HUDEP-2 (cell line): ENCODE data around the gene PTCRA.
A peak's percentile ranks its signal among the peaks of the same experiment; 100 is the strongest.

Experiments used
- DNase-seq, 76 experiments: peaks; one replicate each; lab custom pipeline; 2025; ENCODE audit not compliant: unreplicated experiment in 76 of 76; lab: John Stamatoyannopoulos, UW

Gene PTCRA

DNA sequence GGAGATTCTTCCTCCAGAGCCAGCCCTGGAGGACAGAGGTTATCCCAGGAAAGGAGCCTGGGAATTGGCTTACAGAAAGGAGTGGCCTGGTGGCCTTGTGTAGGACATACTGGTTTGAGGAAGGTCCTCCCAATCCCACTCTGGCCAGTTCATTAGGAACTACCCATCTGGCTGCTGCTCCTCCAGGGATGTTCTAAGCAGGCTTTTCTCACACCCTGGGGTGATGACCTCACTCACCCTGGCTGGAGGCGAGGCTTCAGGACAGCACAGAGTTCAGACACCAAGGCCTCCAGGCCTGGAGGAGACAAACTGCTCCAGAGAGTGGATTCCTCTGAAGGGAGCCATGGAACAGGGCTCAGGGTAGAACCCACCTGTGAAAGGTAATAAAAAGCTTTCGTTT lies 53.6 kb downstream of the PTCRA start:
- DNase-seq, result no peak

DNA sequence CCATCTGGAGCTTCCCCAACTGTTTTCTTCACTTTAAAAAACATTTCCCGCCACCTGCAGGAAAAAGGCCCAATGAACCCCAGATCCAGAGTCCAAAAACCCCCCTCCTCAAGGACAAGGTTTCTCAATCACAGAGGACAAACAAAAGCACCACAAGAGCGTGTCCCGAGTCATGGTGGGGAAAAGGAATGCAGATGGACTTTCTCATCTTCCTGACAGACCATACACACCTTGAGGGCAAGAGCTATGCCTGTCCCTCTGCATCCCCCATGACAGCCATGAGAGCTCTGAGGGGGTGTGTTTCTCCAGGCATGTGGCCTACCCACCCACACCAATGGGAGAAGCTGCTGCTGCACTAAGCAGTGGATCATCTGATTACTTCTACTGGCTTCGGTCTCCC lies 54.1 kb downstream of the PTCRA start:
- DNase-seq, result no peak

DNA sequence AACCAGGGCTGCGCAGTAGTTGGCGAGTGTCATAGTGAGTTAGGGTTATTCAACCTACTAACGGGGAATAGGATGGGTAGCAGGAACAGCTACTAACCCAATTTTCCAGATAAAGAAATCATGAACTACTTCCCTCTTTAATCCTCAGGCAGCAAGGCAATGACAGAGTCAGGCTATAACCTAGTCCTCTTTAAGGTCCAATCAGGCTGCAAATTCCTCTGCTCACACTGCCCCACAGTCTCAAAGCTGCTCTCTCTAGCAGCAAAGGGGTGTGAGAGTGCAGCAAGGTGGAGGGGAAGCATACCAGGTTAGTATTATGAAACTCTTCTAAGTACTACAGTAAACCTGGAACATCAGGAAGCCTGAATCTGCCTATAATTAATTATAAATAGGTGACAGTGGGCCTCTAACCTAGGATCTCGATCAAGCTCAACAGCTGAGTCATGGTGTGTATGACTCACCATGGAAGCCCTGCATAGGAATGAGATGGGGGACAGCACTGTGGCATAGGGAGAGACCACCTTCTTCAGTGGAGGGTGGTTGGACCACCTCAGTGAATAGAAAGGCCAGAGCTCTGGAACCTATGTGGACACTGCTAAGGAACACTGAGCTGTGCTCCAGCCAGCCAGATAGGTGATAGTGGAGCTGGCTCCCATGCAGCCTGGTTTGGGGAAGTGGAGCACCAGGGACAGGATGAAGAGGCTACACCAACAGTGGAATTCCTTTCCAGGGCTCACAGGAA lies 55.2 kb downstream of the PTCRA start:
- DNase-seq, result peak in 16 of 76 experiments; percentile 14 to 63 (median 30)

DNA sequence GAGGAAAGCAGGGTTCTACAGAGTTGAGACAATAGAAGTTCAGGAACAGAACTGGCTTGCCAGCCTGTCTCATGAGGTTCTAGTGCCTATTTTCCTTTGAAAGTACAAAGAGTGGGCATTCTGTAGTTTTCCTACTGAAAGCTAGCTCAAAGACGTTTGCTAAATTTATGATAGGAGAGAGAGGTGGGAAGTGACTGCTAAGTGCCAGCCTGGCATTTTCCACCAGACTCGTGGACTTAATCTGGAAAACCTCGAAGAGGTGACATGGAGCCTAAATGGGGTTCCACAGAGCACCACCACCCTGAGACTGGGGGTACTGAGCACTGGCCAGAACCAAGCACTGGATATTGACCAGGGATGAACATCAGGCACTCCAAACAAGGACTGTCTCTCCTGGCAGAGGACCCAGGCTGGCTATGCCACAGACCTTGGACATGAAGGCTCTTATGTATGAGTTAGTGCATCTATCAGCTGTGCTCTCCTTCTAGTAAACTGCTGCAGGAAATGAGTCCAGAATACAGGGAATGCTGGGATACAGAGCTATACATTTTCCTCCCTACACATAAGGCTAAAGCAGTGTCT lies 56.0 kb downstream of the PTCRA start:
- DNase-seq, result no peak

DNA sequence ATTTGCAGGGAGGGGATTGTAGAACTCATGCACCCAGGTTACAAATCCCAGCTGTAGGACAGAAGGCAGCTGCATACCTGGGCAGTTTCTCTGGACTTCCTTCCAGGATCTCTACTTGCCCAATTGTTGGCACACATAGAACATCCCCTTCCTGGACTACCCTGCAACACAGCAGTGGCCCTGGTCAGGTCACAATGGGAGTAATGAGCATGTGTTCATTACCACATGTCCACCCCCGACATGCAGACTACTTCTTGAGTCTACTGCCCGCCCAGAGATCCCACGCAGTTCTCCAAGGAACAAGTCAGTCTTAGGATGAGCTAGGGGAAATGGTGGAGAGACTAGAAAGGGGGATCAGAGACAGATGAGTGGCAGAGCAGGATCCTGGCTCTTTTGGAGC lies 58.1 kb downstream of the PTCRA start:
- DNase-seq, result no peak

DNA sequence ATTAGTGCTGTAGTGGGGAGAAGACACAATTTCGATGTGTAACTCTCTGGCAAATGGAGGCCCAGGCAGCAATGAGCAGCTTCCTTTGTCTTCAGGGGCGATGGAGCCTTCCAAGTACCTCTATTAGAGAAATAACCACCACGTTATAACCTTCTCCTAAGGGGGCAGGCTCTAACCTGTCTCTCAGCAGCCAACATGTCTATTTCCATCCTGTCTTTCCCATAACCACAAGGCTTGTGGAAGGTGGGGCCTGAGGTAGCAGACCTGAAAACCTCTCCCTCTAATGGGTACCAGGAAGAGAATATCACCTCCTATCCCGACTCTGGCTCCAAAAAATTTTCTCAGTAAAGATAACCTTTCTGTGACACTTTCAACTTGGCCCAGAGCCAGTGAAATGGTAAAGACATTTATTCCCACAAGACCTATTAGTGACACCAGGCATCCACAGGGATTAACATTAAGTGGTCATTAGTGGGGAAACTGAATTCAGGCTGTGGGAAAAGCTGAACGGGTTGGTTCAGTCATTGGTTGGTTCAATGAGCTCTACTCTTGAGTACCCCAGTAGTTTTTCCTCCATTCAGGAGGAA lies 59.2 kb downstream of the PTCRA start:
- DNase-seq, result no peak
